Vagina (tissue), 2 donors: ENCODE measurements around the gene PAX8. TPM values are rescaled to one million over a fixed set of nuclear protein-coding genes. Genes with fewer than 3 reads are reported as not detected.

ENCODE experiments used
- DNase-seq, 2 donors: peaks; one replicate each; pipeline ENCODE4 v3.0.0-alpha.2; 2017; ENCODE audit errors: extremely low spot score in 2 of 2
- H3K27ac ChIP-seq: fragments of 200-600 bp; sonication (generic); one replicate; pipeline ENCODE4 v1.5.1; 2019
- H3K27me3 ChIP-seq: fragments of 200-600 bp; sonication (generic); one replicate; pipeline ENCODE4 v1.5.1; 2019
- H3K36me3 ChIP-seq, 2 donors: fragments of 200-600 bp; sonication (generic); one replicate each; pipeline ENCODE4 v1.5.1; 2017 to 2019
- H3K4me1 ChIP-seq: fragments of 200-600 bp; sonication (generic); one replicate; pipeline ENCODE4 v1.5.1; 2019
- H3K4me3 ChIP-seq, 2 donors: fragments of 200-600 bp; sonication (generic); 1 replicate in 1 of 2; 2 replicates in 1 of 2; pipeline ENCODE4 v1.5.1; 2016 to 2019
- H3K9me3 ChIP-seq: fragments of 200-600 bp; sonication (generic); one replicate; pipeline ENCODE4 v1.5.1; 2019
- POLR2A ChIP-seq, 2 donors: fragments of 450-650 bp; IDR thresholded peaks; one replicate each; pipeline ENCODE4 v1.6.1; 2017; ENCODE audit warnings: antibody characterized with exemption in 2 of 2, mild to moderate bottlenecking in 2 of 2, moderate library complexity in 2 of 2
- POLR2AphosphoS5 ChIP-seq, 2 donors: sonication (generic); formaldehyde crosslinking; IDR thresholded peaks; one replicate each; pipeline ENCODE4 v1.9.0; 2017; ENCODE audit warnings: antibody characterized with exemption in 2 of 2, mild to moderate bottlenecking in 2 of 2, low read depth in 1 of 2; ENCODE audit not compliant: insufficient read depth in 1 of 2
- intact Hi-C: fragments of 100-400 bp; cut with DNase I; formaldehyde crosslinking; loops from one replicate; pipeline ENCODE4 v1.15.1; 2023
- total RNA-seq: library from RNA; depleted of rRNA; stranded (reverse); fragments of >200 nt; gene quantifications from one replicate; pipeline ENCODE4 v1.2.3, GENCODE V29; 2016
- TF ChIP-seq, protein P1 (sequence below), 3 experiments: fragments of 450-650 bp in 2 of 3; fragments of 200-600 bp in 1 of 3; sonication (generic) in 1 of 3; IDR thresholded peaks; one replicate each; pipeline ENCODE4 v1.5.1; 2017 to 2019; ENCODE audit warnings: antibody characterized with exemption in 3 of 3, mild to moderate bottlenecking in 2 of 3, moderate library complexity in 2 of 3

The PAX8 gene
- total RNA-seq, 1 donor from 2014 or later, result 1.7 TPM

DNA sequence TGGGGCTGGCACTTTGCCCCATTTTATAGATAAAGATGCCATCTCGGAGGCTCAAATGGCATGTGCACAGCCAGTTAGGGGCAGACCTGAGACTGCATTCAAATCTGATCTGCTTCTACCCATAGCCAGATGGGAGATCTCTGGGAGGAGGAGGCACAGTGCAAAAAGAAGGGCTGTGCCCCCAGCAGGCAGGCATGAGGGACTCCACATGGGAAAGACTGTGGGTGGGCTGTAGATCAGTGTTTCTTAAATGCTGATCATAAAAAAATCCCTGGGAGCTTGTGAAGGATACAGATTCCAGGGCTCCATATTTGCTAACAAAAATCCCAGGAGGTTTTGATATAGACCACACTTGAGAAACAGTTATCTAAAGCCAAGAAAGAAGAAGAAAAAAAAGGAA is 15.2 kb downstream of the PAX8 start:
- Histone ChIP-seq H3K36me3 (no peaks in the 10 kb centered on the region), H3K4me3 (no peak overlapping the region), H3K9me3 (no peaks in the 10 kb centered on the region), H3K4me1 (no peaks in the 10 kb centered on the region), H3K27me3 (no peaks in the 10 kb centered on the region), H3K27ac (no peak overlapping the region)
- TF ChIP-seq POLR2AphosphoS5 (IDR thresholded peaks at IDR 0.05; ENCODE audit: insufficient read depth in 1 of 2, low read depth in 1 of 2) (no peak), POLR2A (IDR thresholded peaks at IDR 0.05) (no peak)
- TF ChIP-seq, protein P1, sequence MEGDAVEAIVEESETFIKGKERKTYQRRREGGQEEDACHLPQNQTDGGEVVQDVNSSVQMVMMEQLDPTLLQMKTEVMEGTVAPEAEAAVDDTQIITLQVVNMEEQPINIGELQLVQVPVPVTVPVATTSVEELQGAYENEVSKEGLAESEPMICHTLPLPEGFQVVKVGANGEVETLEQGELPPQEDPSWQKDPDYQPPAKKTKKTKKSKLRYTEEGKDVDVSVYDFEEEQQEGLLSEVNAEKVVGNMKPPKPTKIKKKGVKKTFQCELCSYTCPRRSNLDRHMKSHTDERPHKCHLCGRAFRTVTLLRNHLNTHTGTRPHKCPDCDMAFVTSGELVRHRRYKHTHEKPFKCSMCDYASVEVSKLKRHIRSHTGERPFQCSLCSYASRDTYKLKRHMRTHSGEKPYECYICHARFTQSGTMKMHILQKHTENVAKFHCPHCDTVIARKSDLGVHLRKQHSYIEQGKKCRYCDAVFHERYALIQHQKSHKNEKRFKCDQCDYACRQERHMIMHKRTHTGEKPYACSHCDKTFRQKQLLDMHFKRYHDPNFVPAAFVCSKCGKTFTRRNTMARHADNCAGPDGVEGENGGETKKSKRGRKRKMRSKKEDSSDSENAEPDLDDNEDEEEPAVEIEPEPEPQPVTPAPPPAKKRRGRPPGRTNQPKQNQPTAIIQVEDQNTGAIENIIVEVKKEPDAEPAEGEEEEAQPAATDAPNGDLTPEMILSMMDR (IDR thresholded peaks at IDR 0.05), result no peak
- intact Hi-C loops, result no loop called here
- no peak for DNase-seq

DNA sequence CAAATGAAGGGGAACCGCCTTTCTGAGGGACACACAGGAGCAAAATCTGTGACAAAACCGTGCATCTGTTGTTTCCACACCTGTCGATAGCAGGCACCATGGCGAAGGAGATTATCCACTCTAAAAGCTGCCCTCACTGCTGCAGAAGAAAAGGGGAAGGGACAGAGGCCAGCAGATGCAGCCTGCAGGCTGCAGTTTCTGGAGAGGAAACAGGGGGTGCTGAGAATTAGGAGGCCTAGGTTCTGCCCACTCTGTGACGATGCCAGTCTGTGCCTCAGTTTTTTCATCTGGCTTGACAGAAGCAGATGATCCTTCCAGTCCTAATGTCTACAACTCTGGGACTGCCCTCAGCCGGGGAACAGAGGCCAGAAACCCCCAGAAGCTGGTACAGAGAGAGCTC is 17.7 kb downstream of the PAX8 start:
- intact Hi-C loops, result no loop called here
- no peaks in the 10 kb centered on the region for H3K27me3 ChIP-seq
- no peak overlapping the region for H3K4me3 ChIP-seq
- TF ChIP-seq POLR2A (IDR thresholded peaks at IDR 0.05), result no peak
- TF ChIP-seq, protein P1 (IDR thresholded peaks at IDR 0.05), result no peak
- TF ChIP-seq POLR2AphosphoS5 (IDR thresholded peaks at IDR 0.05; ENCODE audit: insufficient read depth in 1 of 2, low read depth in 1 of 2), result no peak
- no peak for DNase-seq
- H3K9me3 ChIP-seq, result no peaks in the 10 kb centered on the region
- H3K27ac ChIP-seq, result no peak overlapping the region
- no peaks in the 10 kb centered on the region for H3K4me1 ChIP-seq
- no peaks in the 10 kb centered on the region for H3K36me3 ChIP-seq

DNA sequence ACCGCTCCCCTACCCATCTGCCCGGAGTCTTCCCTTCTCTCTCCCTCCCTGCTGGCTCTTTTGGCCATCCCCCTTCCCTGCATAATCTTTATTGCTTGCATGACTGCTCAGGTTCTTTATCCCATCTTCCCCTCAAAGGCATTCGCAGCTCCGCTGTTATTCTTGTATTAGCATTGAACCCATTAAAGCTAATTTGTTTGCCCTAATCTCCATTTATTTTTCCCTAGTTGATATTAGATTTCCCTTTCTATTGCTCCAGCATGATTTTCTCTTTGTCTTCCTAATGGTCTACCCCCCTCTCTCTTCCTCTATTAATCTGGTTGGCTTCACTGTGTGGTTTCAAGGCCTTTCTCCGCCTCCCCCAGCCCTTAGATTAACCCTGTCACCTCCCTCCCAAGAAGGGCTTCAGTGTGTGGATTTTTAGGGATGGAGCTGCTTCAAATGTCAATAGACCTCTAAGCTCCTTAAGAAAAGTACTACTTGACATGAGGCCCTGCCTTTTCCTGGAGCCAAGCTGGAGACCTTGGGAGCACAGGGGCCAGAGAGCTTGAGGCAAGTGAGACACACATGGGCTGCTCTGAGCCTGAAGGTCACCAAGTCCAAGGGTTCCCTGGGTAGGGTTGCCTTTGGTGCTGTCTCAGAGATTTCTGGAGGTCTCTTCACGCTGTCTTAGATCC is 20.1 kb downstream of the PAX8 start:
- TF ChIP-seq POLR2AphosphoS5 (IDR thresholded peaks at IDR 0.05; ENCODE audit: insufficient read depth in 1 of 2, low read depth in 1 of 2) (no peak), POLR2A (IDR thresholded peaks at IDR 0.05) (no peak)
- TF ChIP-seq, protein P1 (IDR thresholded peaks at IDR 0.05), result no peak
- intact Hi-C loops, result loop anchor here (10.0 kb wide), 1 partner anchor 106 kb away; no protein-coding TSS in a partner anchor
- H3K4me1 ChIP-seq, result no peaks in the 10 kb centered on the region
- no peak overlapping the region for H3K27ac ChIP-seq
- DNase-seq, result no peak
- H3K36me3 ChIP-seq, result no peaks in the 10 kb centered on the region
- no peaks in the 10 kb centered on the region for H3K9me3 ChIP-seq
- no peaks in the 10 kb centered on the region for H3K27me3 ChIP-seq
- H3K4me3 ChIP-seq, result no peak overlapping the region

DNA sequence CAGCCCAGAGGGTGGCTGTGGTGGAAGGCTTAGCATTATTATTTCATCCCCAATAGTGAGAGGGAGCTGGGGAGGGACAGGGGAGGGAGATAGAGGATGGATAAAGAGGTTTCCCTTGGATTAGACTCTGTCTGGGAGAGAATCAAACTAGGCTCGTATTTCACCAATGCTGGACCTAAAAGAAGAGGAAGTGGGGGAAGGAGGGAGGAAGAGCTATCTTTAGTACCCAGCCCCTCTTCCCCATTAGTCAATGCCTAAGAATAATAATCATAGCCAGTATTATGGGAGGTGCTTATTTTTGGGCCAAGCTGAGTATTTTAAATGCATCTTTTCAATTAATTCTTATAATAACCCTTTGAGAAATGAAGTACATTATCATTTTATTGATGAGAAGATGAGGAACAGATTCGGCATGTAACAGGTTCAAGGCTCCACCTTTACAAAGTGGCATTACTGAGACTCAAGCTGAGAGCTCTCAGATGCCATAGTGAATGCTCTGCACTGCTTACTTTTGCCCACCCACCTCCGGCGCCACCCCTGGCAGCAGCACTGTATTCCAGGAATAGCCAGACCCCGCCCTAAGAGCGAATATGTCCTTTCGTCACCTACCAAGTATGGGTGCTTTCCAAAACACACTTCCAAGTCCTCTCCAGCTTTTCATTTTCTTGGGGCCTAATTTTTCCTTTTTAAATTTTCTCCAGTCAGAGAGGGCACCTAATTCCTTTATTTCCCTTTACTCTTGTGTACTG is 21.0 kb downstream of the PAX8 start:
- intact Hi-C loops, result loop anchor here (10.0 kb wide), 1 partner anchor 107 kb away; no protein-coding TSS in a partner anchor

More for the DNA sequence above, 21.0 kb downstream of the PAX8 start:
- no peaks in the 10 kb centered on the region for H3K9me3 ChIP-seq
- H3K27me3 ChIP-seq, result no peaks in the 10 kb centered on the region
- TF ChIP-seq POLR2AphosphoS5 (IDR thresholded peaks at IDR 0.05; ENCODE audit: insufficient read depth in 1 of 2, low read depth in 1 of 2) (no peak), POLR2A (IDR thresholded peaks at IDR 0.05) (no peak)
- TF ChIP-seq, protein P1 (IDR thresholded peaks at IDR 0.05), result no peak
- H3K4me1 ChIP-seq, result no peaks in the 10 kb centered on the region
- H3K4me3 ChIP-seq, result no peak overlapping the region
- no peak overlapping the region for H3K27ac ChIP-seq
- no peaks in the 10 kb centered on the region for H3K36me3 ChIP-seq
- DNase-seq, result no peak
